HG02885 (cell line): Measurements from ENCODE around the gene PTPRD.

ENCODE experiments used
- ATAC-seq: cut with Tn5 transposase; IDR thresholded peaks from one replicate; pipeline ENCODE4 v1.9.1; 2021; ENCODE audit warnings: mild to moderate bottlenecking; ENCODE audit not compliant: unreplicated experiment, poor library complexity

Gene PTPRD

DNA sequence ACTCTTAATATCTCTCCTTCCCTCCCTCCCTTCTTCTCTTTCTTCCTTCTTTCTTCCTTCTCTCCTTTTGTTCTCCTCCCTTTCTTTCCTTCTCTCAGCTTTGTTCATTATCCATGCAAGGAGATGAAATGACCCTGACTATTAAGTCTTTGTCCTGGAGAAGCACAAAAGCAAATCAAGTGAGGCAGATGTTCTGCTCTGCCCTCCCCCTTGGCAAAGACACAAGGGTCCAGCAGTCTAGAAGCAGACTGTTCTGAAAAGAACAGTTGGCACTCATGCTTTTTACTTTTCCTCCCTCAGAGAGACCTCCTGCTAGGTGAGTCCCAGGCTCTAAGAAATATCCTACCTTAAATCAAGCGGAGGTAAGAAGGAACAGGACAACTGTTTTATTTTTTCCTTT lies 1745.7 kb downstream of the PTPRD start:
- ATAC-seq: no peak

DNA sequence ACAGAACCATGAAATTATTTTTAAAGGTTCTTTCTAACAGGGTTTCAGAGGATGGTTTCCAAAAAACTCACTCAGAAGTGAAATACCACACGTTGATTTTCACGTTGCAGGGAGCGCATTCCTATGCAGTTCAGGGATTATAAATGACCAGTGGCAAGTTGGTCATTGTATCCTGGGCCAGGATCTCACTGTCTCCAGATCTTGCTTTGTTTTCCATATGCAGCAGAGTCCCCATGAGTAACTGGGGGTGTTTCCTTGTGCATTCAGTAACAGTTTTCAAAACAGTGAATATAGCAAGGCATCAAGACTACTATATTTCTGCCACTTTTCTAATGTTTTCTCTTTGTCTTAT lies 1748.3 kb downstream of the PTPRD start:
- ATAC-seq: no peak

DNA sequence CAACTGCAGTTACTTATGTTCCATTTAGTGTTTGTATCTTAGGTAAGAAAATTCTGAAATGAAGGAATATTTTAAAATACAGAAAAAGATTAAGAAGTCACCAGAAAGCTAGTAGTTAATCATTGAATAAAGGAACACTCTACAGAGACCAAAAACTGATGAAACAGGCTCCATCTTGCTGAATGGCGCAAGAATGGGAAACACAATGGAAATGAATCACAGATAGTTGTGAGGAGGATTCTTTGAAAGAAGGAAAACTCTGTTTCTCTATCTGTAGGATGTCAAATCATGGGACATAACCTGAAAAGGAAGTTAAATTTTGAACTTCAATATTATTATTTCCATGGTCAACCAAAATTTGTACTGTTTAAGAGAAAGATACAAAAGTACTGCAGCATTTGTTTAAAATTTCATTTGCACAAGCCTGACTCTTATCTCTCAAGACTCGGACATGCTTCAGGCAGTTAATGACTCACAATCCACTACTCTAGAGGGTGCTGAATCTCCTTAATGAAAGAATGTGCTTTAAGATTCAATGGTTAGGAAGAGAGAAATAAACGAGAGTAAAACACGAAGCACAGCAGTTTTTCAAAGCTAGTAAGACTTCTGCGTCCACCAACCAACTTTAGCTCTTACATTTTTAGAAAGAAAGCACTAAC lies 1748.8 kb downstream of the PTPRD start:
- no peak for ATAC-seq

DNA sequence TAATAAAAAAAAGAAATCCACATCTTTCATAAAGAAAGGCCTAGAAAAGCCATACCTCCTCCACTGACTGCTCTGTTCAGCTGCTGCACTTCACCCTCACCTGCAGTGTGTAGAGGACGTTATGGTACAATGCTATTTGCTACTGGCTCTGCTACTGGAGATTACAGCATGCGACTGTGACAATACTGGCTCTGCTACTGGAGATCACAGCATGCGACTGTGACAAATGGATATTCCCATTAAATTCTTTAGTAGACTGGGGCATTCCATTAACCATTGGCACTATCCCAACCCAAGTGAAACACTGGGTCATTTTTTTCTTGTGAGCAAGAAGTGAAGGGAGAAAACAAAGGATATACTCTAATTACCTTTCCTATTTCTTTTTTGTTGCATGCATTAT lies 1749.7 kb downstream of the PTPRD start:
- ATAC-seq: no peak

DNA sequence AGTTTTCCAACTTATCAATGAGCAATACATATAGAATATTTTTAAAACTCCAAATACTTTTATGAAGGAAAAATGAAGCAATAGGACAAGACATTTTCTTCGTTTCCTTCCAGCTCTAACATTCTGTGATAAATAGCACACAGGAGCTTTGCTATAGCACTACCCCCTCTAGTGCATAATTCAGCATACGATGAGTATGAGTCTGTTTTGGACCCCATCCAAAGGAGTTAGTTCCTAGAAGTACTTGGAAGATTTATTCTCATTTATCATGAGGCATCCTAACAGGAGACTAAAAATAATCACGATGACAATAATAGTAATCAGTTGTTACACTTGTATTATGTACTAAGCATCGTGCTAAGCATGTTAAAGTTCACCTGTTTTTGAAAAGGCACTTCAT lies 1751.9 kb downstream of the PTPRD start:
- ATAC-seq: no peak

DNA sequence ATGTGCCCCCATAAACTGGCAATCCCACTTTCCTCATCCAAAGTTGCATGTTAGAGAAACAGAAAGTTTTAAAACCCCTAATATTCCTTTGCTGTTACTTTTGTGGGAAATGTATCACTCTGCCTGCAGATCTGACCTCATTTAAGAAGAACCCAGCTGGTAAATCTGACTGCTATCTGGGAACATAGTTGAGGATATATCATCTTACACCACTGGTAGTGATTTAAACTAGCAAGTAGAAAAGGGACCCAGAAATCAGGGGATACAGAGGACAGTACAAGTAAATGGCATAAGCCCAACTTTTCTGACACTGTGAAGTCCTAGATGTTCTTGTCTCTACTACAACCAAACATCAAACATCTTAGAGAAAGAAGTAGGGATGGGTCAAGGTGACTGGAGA lies 1752.7 kb downstream of the PTPRD start:
- no peak for ATAC-seq

DNA sequence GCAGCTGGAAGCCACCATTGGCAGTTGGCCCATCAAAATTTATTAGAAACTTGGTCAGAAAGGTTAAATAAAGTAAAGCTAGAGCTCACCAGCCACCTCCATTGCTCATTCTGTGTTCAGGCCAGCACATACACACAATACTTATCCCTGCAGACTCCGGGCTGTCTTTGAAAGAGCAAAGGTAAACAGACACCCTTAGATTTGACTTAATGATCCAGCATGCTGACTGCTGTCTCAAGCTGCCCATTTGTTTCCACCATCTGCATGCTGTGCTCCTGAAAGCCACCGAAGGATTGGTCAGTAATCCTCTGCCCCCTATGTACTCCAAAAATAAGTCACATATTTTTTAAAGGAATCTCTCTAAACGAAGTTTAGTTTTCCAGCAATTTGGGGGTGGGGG lies 1753.4 kb downstream of the PTPRD start:
- ATAC-seq: no peak

DNA sequence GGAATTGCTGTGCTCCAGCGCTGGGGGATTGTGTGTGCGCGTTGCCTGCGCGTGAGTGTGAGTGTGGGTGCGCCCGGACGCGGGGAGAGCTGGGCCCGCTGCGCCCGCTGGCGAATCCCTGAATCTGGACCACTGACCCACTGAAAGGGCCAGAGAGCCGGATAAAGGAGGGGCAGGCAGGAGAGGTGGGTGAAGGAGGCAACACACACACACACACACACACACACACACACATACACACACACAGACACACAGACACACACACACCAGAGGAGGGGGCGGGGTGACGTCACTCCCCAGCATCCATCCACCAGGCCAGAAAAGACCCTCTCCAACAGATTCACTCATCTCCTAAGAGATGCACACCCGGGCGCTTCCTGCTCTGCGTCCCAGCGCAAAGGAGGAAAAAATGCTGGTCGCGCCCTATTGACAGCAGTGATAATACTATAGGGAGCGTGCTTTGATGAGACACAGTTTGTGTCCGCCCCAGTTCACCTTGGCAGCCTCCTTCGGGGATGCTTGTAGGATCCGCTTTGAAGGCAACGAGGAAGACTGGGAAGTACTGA lies 1754.1 kb downstream of the PTPRD start:
- no peak for ATAC-seq

DNA sequence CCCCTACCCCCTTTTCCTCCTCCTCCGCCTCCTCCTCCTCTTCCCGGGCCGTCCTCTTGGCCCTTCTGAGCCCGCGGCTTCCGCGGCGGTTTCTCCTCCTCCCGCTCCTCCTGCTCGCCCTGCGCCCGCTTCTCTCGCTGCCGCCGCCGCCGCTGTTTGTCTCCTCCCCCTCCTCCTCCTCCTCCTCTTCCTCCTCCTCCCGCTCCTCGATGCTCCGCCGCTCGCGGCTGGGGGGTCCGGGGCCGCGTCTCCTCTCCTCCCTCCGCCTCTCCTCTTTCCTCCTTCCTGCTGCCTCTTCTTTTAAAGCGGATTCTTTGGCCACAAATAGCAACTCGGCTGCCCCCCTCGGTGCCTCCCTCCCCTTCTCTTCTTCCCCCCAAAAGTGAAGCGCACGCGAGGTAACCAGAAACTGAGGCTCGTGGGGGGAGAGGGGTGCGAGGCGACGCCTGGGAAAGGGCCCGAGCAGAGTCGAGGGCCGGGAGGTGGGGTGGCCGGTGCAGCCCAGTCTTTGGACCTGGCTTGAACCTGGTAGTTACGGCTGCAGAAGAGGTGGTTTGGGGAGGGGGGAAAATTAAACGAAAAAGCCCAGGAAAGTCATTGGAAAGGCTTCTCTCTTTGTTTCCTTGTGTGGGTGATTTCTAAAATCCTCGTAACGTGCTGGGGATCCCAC lies 1754.7 kb downstream of the PTPRD start:
- no peak for ATAC-seq

DNA sequence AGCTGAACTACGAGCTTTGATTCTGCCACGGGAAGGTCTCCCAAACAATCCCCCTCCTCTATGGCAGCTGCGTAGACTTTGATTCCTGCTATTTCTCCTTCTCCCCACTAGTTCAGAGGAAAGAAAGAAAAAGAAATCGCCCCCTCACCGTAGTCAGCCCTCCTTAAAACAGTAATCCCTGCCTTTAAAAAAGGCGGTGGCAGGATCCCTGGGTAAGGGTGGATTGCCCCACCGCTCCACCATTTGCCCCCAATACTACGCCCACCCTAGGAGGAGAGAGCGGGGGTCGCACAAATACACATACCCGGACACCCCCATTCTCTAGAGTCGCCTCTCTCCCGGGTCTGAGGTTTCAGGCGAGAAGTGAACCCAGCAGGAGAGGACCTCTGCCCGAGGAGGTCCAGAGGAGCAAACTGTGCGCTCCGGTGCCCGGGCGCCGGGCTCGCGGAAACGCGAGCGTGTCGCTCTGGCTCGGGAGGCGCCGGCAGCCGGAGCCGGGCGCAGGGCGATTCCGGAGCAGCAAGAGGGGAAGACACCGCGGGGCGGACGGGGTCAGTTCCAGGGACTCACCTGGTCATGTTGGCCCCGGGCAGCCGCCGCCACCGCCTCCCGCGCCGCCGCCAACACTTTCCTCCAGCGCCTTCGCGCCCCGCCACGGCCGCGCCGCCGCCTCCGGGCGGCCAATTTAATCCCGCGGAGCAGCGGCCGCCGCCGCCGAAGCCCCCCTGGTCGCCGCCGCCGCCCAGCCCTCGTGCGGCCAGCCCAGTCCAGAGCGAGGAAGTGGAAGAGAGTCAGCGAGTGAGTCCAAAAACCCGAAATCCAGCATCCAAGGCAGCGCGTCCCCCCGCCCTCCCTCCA lies 1755.5 kb downstream of the PTPRD start:
- ATAC-seq: no peak

DNA sequence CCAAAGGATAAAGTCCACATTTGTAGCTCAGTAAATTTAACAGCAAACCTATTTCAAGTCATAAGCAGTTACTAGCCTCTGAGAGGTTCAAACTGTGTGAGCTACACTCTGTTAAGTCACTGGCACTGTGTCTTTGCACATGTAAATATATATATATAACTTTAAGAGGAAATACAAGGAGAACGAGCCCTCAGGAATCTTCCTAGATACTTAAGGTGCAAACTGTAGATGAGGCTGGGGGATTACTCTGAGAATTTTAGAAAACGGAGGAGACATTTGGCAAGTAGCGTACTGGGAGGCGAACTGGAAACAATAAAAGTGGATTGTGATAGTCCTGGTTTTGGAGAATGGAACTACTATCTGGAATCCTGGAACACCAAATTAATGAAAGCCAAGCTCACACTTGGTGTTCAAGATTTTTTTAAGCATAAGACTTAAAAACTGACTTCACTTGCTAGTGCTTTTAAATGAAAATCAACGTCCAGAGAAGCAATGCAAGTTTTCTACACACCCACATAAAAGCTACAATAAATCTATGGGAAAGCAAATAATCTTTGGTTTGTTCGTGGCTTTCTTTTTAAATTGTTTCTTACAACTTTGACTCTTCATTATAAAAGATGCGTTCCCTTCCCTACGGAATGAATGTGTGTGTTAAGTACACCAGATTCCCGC lies 1756.3 kb downstream of the PTPRD start:
- no peak for ATAC-seq

DNA sequence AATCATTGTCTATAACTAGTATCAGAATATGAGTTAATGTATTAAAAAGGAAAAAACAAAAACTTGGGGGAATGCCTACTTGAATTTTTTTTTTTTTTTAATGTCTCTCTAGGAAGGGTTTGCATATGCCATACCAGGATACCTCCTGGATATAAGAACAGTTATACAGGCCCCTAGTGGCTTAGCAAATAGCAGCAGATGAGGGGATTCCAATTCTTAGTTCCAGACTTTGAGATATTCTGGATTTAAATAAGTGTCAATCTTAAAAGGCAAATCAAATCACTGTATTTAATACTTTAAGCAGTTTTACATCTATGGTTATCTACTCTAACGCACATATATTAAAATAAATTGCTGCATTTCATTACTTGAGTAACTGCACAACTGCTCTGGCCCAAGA lies 1757.8 kb downstream of the PTPRD start:
- no peak for ATAC-seq

DNA sequence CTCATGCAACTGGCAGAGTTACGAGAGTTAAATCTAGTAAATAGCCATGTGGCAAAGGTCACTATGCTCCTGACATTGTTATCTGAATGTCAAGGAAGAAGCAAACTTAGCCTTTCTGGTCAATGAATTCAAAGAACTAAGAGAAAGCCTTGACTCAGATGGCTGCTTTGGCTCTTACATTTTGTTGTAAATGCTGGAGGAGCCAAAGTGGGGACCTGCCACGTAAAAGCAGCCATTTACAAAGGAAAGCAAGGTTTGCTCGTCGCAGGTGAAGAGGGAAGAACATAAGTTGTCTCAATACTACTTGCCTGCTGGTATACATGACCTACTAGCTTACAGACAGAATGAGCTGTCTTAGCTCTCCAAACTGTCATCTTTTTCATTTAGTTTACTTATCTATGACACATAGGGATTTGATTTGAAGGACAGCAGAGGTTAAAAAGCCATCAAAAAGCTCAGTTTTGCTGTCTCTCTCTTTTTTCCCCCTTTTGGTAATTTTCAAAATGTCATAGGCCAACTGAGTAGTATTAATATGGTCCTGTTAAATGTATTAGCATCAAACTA lies 1760.4 kb downstream of the PTPRD start:
- no peak for ATAC-seq

DNA sequence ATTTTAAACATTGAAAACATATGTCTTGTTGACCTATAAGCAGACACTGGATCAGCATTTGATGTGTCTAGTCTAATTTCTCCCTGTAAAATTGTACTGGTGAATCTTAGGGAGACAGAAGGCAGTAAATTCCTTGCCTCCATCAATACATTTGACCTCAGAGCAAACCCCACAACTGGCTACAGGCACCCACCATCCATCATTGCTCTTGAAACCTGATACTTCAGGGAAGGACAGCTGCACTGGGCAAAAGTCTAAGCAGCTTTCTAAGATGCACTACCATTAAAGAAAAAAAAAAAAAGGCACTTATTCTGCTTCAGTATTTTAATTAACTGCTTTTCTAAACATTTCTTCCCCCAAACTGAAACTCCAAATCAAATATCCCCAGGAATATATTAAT lies 1761.9 kb downstream of the PTPRD start:
- ATAC-seq: no peak

DNA sequence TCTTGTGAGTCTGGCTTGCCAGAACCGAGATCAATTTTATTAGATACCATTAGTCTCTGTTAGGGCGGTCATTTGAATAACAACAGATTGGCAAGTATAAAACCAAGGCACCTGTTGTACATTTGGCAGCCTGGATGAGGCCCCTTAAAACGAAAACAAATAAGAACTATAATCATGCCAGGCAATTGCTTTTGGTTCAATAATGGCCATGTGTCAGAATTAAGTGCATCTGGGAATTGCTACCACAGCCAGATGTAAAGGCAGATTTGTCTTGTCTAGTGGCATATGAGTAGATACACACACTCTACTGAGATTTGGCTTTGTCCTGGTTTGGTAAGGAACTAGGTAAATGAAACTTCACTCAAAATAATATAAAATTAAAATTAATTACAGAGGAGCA lies 1767.0 kb downstream of the PTPRD start:
- ATAC-seq: no peak

DNA sequence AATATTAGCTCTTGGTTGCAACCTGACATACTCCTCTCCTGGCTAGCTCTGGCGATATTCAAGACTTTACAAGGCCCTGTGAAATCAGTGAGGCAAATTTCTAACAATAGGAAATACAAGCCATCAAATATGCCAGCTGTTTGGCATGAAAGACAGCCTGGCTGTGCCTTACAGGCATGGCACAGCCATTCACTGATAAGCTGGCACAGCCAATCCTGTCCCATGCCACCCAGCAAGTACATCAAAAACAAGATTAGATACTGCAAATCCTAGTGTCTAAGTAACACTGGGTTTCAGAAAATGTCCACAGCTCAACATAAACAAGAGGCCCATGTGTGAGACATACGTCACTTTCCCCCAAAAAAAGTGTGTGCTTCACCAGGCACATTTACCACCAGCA lies 1767.4 kb downstream of the PTPRD start:
- no peak for ATAC-seq

DNA sequence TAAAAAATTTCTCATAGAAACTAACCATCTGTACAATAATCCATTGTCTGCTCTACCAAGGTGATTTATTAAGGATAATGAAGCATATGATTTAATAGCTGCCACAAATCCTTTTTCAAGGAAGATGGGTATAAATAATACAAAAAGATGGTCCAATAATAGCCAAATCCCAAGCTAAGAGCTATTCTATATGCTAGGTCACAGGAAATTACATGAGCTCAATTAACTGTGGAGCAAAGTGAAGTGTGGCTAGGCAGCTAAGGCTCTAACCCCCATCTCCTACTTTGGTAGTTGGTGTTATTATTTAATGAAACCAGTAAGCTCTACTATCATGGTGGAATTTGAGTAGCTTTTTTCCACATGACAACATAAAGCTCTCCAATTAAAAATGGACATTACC lies 1768.3 kb downstream of the PTPRD start:
- ATAC-seq: no peak

DNA sequence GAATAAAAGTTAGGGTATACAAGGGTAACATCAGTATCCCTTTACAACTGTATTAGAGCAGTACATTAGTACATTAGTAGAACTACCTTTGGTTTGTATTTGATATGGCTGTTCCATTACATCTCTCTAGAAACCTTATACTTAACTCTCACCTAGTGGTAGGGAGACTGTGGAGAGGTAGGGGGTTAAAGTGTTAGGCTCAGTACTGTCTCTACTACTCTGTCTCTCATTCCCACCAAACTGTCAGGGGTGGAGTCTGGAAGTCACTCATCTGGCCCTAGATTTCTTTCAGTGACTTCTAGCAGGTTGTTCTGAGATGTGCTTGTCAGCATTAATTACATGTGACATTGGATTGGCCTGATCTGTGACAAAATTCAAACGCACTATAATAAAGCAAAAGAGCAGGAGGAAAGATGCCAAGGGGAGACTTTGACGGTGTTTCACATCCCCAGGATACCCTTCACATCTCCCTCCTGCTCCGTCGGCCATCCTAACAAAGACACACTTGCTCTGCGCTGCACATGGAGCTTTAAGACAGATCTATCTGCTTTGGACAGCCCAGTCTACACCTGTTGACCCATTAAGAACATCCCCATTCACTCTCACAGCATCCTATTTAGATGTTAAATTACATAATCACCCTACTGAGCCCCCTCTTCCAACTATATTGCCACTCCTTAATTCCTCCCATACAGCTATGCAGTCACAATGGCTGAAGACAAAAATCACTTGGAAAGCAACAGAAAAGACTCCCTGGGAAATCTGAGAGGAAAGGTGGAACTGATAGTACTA lies 1770.2 kb downstream of the PTPRD start:
- no peak for ATAC-seq

DNA sequence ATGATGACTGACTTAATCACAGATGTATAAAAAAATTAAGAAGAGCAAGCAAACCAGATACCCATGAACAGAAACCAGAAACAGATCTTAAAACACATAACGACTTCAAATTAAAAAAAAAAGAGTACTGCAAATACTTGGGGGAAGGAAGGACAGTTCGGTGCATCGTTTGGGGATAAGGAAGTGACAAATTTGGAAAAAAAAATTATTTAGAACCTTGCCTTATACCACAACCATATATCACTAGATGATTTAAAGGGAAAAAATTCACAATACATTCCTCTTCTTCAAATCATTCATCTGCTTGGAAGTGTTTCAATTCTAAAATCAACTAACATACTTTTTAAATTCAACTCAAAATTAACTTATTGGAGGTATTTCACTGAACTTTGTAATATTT lies 1774.7 kb downstream of the PTPRD start:
- ATAC-seq: no peak

DNA sequence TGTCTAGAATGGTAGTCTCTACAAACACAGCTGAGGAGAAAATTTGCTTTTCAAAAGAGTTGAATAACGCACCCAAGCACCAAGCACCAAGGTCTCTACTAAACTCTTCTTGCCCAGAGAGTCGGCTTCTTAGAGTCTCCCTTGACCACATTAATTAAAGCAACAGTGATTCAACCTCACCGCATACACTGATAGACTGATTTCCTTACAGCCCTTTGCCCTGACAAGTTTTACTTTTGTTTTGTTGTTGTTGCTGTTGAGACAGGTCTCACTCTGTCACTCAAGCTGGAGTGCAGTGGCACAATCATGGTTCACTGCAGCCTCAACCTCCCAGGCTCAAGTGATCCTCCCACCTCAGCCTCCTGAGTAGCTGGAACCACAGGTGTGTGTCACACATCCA lies 1777.5 kb downstream of the PTPRD start:
- ATAC-seq: no peak
